Endothelial cell of umbilical vein (primary cell): ENCODE results near the gene NDUFA6.

ENCODE experiments used
- POLR2A ChIP-seq: IDR thresholded peaks from 2 replicates; pipeline ENCODE4 v1.6.1; 2012; ENCODE audit warnings: low read depth, mild to moderate bottlenecking, control low read depth, low read length
- TF ChIP-seq, protein P1 (sequence below), 2 donors: IDR thresholded peaks; 1 replicate in 1 of 2; 2 replicates in 1 of 2; pipeline ENCODE4 v1.5.1; 2011; ENCODE audit warnings: low read length in 2 of 2, mild to moderate bottlenecking in 2 of 2, moderate library complexity in 2 of 2, control low read depth in 1 of 2, inconsistent platforms in 1 of 2, low read depth in 1 of 2; ENCODE audit not compliant: insufficient read depth in 1 of 2; ENCODE audit errors: extremely low read depth in 1 of 2

DNA sequence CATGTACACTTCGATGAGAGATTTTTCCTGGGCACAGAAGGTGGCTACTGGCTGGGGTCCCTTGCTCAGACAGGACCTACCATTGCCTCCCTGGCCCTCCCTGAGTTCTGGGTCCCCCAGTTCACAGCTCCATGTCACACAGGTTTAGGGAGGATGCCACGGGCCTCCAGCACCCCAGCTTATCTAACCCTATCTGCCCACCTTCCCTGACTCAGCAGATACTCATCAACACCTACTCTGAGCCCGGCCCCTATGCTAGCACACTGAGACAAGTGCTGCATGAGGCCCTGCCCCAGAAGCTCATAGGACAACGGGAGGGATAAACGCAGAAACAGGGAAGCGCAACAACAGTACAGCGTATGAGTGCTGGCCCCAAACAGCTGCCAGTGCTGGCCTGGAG lies 29.5 kb downstream of the NDUFA6 start:
- no peak for TF ChIP-seq POLR2A
- TF ChIP-seq, protein P1, sequence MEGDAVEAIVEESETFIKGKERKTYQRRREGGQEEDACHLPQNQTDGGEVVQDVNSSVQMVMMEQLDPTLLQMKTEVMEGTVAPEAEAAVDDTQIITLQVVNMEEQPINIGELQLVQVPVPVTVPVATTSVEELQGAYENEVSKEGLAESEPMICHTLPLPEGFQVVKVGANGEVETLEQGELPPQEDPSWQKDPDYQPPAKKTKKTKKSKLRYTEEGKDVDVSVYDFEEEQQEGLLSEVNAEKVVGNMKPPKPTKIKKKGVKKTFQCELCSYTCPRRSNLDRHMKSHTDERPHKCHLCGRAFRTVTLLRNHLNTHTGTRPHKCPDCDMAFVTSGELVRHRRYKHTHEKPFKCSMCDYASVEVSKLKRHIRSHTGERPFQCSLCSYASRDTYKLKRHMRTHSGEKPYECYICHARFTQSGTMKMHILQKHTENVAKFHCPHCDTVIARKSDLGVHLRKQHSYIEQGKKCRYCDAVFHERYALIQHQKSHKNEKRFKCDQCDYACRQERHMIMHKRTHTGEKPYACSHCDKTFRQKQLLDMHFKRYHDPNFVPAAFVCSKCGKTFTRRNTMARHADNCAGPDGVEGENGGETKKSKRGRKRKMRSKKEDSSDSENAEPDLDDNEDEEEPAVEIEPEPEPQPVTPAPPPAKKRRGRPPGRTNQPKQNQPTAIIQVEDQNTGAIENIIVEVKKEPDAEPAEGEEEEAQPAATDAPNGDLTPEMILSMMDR (IDR thresholded peaks at IDR 0.05; ENCODE audit: extremely low read depth in 1 of 2, insufficient read depth in 1 of 2, low read depth in 1 of 2, low read length in 2 of 2), result no peak
